ENCODE data around the gene RDX. TPM values are rescaled to one million over a fixed set of nuclear protein-coding genes. Genes with fewer than 3 reads are reported as not detected.

The RDX gene
- total RNA-seq, 4 donors from 2014 or later, result 95.7 to 140 (median 115) TPM

DNA sequence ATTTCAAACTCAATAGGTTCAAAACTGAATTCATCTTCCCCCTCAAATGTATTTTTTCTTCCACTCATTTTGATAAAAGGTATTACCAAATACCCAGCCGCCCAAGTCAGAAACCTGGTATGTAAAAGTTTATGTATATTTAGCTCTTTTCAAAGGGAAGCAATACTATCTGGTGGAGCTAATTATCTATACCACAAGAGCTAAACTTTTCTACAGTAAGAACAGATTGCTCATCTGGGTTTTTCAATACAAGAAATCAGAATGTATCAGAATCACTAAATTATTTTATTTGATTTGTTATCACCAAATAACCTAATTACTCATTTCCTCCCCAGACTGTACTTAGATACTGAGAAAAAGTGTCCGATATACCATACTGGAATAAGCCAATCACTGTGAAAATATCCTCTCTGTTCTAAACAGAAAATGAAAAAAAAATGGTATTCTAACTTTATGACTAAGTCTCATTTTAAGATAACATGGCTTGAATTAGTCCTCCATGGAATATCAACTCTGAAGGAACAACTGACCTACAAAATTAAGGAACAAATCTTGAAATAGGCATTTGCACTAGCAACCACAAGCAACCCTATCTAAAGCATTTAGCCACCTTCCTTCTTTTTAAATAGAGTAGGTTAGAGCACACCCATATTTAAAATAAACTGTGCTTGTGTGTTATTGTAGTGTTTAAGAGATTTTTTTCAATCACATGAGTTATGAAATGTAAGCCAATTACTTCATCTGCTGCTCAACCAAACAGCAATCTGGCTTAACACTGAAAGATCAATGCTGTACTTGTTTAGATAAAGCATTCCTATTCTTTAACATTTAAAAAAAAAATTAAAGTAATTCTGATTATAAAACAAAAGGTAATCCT is 35.0 kb downstream of the RDX start:
- intact Hi-C loops (cut with DNase I; ENCODE audit: low total_unique reads), result no loop called here
- H3K36me3 ChIP-seq, result peaks cover 0 to 14% of the 10 kb centered on the region in 2 donors

GRCh38 chr11:110253525-110253924 is 42.9 kb downstream of the RDX start:
- H3K9me3 ChIP-seq, result no peaks in the 10 kb centered on the region
- no peak for ATAC-seq
- no peak for DNase-seq
- in situ Hi-C loops (cut with MboI; ENCODE audit: low sequenced_read_pairs in 4 of 4) (no loop called here), intact Hi-C loops (cut with DNase I; ENCODE audit: low total_unique reads) (loop anchor here (2.0 kb wide), 1 partner anchor 43 kb away; the partner anchor contains the start of gene RDX)
- H3K27ac ChIP-seq, result peak overlapping the region in 3 of 4 donors; percentile 70 to 81 (median 77)
- peaks cover 0 to 17% of the 10 kb centered on the region in 2 donors for H3K36me3 ChIP-seq
- peaks cover 20 to 21% of the 10 kb centered on the region in 2 donors for H3K4me1 ChIP-seq
- H3K27me3 ChIP-seq, result no peaks in the 10 kb centered on the region
- no peak for TF ChIP-seq CTCF (IDR thresholded peaks at IDR 0.05 in 4 of 5, conservative IDR thresholded peaks at IDR 0.05 in 1 of 5)
- no peak for TF ChIP-seq POLR2A (IDR thresholded peaks at IDR 0.05)
- no peak overlapping the region for H3K4me3 ChIP-seq

More for the DNA sequence above, 35.0 kb downstream of the RDX start:
- Histone ChIP-seq H3K9me3 (no peaks in the 10 kb centered on the region), H3K4me1 (no peaks in the 10 kb centered on the region), H3K27me3 (no peaks in the 10 kb centered on the region), H3K4me3 (no peak overlapping the region), H3K27ac (no peak overlapping the region)
- TF ChIP-seq CTCF (IDR thresholded peaks at IDR 0.05 in 4 of 5, conservative IDR thresholded peaks at IDR 0.05 in 1 of 5) (no peak), POLR2A (IDR thresholded peaks at IDR 0.05) (no peak)
- ATAC-seq (no peak), DNase-seq (no peak)
- in situ Hi-C loops (cut with MboI; ENCODE audit: low sequenced_read_pairs in 4 of 4), result no loop called here

DNA sequence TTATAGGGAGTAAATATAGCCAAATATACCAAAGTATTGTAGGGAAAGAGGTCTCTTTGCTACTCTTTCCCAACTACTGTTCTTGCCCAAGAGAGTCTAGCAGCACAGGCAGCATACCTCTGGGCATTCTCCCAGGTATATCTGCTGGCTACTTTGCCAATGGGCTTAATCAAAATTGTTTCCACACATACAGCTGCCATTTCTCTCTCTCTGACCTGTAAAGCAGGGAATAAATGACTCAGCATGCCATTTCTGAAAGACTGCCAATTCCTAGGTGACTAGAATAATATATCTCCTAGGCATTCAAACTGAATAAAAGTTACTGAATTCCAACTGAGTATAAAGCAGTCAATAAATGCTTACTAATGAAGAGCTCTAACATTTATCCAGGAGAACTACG is 44.6 kb downstream of the RDX start:
- intact Hi-C loops (cut with DNase I; ENCODE audit: low total_unique reads), result loop anchor here (2.0 kb wide), 1 partner anchor 45 kb away; the partner anchor contains the start of gene RDX
- Histone ChIP-seq H3K27me3 (no peaks in the 10 kb centered on the region), H3K4me1 (peaks cover 20 to 21% of the 10 kb centered on the region in 2 donors), H3K27ac (peak overlapping the region; percentile 63 to 81 (median 74)), H3K9me3 (no peaks in the 10 kb centered on the region), H3K4me3 (no peak overlapping the region), H3K36me3 (peaks cover 0 to 21% of the 10 kb centered on the region in 2 donors)
- no peak for TF ChIP-seq POLR2A (IDR thresholded peaks at IDR 0.05)
- no peak for TF ChIP-seq CTCF (IDR thresholded peaks at IDR 0.05 in 4 of 5, conservative IDR thresholded peaks at IDR 0.05 in 1 of 5)
- peak; percentile 99 for ATAC-seq
- in situ Hi-C loops (cut with MboI; ENCODE audit: low sequenced_read_pairs in 4 of 4), result no loop called here
- peak; percentile 27 to 76 for DNase-seq

DNA sequence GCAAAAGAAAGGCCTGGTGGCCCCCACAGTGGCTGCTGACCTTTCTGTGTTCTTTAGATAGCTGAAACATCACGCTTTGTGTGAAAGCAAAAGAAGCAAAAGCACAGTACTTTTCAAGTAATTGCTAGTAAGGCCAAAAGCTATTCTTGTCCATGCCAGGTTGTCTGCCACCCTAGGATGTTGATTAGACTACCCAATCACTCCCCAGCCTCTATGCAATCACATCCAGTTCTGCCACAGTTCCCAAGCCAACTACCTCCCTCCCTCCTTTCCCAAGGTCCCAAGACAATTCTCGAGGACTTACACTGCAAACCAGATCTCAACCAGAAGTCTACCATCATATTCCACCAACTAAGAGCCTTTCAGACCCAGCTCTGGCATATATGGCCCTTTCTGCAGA is 46.2 kb downstream of the RDX start:
- peaks cover 0 to 15% of the 10 kb centered on the region in 2 donors for H3K36me3 ChIP-seq
- in situ Hi-C loops (cut with MboI; ENCODE audit: low sequenced_read_pairs in 4 of 4), result no loop called here
- H3K4me3 ChIP-seq, result no peak overlapping the region
- no peak for DNase-seq
- no peaks in the 10 kb centered on the region for H3K9me3 ChIP-seq
- ATAC-seq, result no peak
- peaks cover 20 to 21% of the 10 kb centered on the region in 2 donors for H3K4me1 ChIP-seq
- H3K27me3 ChIP-seq, result no peaks in the 10 kb centered on the region
- intact Hi-C loops (cut with DNase I; ENCODE audit: low total_unique reads), result no loop called here
- peak overlapping the region in 2 of 4 donors; percentile 4 to 63 for H3K27ac ChIP-seq
- TF ChIP-seq CTCF (IDR thresholded peaks at IDR 0.05 in 4 of 5, conservative IDR thresholded peaks at IDR 0.05 in 1 of 5) (no peak), POLR2A (IDR thresholded peaks at IDR 0.05) (no peak)
